GM21381 (cell line): ENCODE results near the gene HECW1.
"Not testable (repeated sequence)": the region's sequence is repeated elsewhere in the genome, so short reads cannot be mapped to it uniquely, and the experiment has no call there.

Experiments used
- ATAC-seq: cut with Tn5 transposase; IDR thresholded peaks from one replicate; pipeline ENCODE4 v1.9.1; 2021; ENCODE audit warnings: mild to moderate bottlenecking, moderate library complexity; ENCODE audit not compliant: unreplicated experiment

The HECW1 gene

GRCh38 chr7:43201912-43202311 lies 89.5 kb downstream of the HECW1 start:
- ATAC-seq: no peak

GRCh38 chr7:43204081-43204480 lies 91.6 kb downstream of the HECW1 start:
- no peak for ATAC-seq

GRCh38 chr7:43205171-43205795 lies 92.8 kb downstream of the HECW1 start:
- ATAC-seq: no peak

- ATAC-seq: no peak
These were observed 95.8 kb downstream of the HECW1 start for GRCh38 chr7:43208242-43208641.

- ATAC-seq: not testable (repeated sequence)
These were observed 98.1 kb downstream of the HECW1 start for GRCh38 chr7:43210539-43210938.

GRCh38 chr7:43211286-43211685 lies 98.8 kb downstream of the HECW1 start:
- ATAC-seq: no peak

GRCh38 chr7:43211693-43212092 lies 99.2 kb downstream of the HECW1 start:
- ATAC-seq: no peak

- no peak for ATAC-seq
These were observed 100.5 kb downstream of the HECW1 start for GRCh38 chr7:43212921-43213320.

GRCh38 chr7:43215061-43215460 lies 102.6 kb downstream of the HECW1 start:
- no peak for ATAC-seq

GRCh38 chr7:43217055-43217454 lies 104.6 kb downstream of the HECW1 start:
- ATAC-seq: no peak

- ATAC-seq: not testable (repeated sequence)
These were observed 106.5 kb downstream of the HECW1 start for GRCh38 chr7:43218901-43219300.

- no peak for ATAC-seq
These were observed 107.8 kb downstream of the HECW1 start for GRCh38 chr7:43220250-43220649.

GRCh38 chr7:43220742-43221141 lies 108.3 kb downstream of the HECW1 start:
- ATAC-seq: no peak

GRCh38 chr7:43229801-43230200 lies 117.4 kb downstream of the HECW1 start:
- no peak for ATAC-seq

- no peak for ATAC-seq
These were observed 119.9 kb downstream of the HECW1 start for GRCh38 chr7:43232366-43232765.

GRCh38 chr7:43234073-43234472 lies 121.6 kb downstream of the HECW1 start:
- no peak for ATAC-seq

- no peak for ATAC-seq
These were observed 122.5 kb downstream of the HECW1 start for GRCh38 chr7:43234968-43235367.

- ATAC-seq: no peak
These were observed 128.1 kb downstream of the HECW1 start for GRCh38 chr7:43240565-43240964.

GRCh38 chr7:43242628-43243255 lies 130.3 kb downstream of the HECW1 start:
- ATAC-seq: no peak

- no peak for ATAC-seq
These were observed 131.8 kb downstream of the HECW1 start for GRCh38 chr7:43244232-43244631.

- no peak for ATAC-seq
These were observed 132.3 kb downstream of the HECW1 start for GRCh38 chr7:43244784-43245183.

GRCh38 chr7:43247757-43248156 lies 135.3 kb downstream of the HECW1 start:
- ATAC-seq: no peak

- no peak for ATAC-seq
These were observed 136.1 kb downstream of the HECW1 start for GRCh38 chr7:43248553-43248952.
